GM12878 (cell line): Measurements from ENCODE around the gene FAM81A. TPM values are rescaled to one million over a fixed set of nuclear protein-coding genes. Genes with fewer than 3 reads are reported as not detected.
A peak's percentile ranks its signal among the peaks of the same experiment; 100 is the strongest.

Experiments
- BCL11A ChIP-seq: IDR thresholded peaks from 2 replicates; pipeline ENCODE4 v1.6.1; 2011; ENCODE audit warnings: low read depth, low read length
- BHLHE40 ChIP-seq, 2 experiments: fragments of 450-650 bp in 1 of 2; IDR thresholded peaks; 2 replicates each; pipeline ENCODE4 v1.6.1; 2011 to 2017; ENCODE audit warnings: low read depth in 2 of 2, borderline replicate concordance in 1 of 2, improper control_type of control experiment in 1 of 2, low read length in 1 of 2, mild to moderate bottlenecking in 1 of 2
- CEBPZ ChIP-seq: fragments of 150-350 bp; IDR thresholded peaks from 2 replicates; pipeline ENCODE4 v1.6.1; 2016; ENCODE audit warnings: low read depth, low read length
- CREM ChIP-seq: IDR thresholded peaks from 2 replicates; pipeline ENCODE4 v1.6.1; 2014; ENCODE audit warnings: antibody characterized with exemption, low read depth
- DPF2 ChIP-seq: fragments of 450-650 bp; IDR thresholded peaks from 2 replicates; pipeline ENCODE4 v1.6.1; 2017; ENCODE audit warnings: mild to moderate bottlenecking
- EZH2 ChIP-seq: IDR thresholded peaks from 2 replicates; pipeline ENCODE4 v1.6.1; 2012; ENCODE audit warnings: low read depth, mild to moderate bottlenecking, control low read depth, inconsistent platforms, low read length, borderline replicate concordance; ENCODE audit not compliant: control insufficient read depth
- FOS ChIP-seq: IDR thresholded peaks from 3 replicates; pipeline ENCODE4 v1.6.1; 2011; ENCODE audit warnings: borderline replicate concordance; ENCODE audit not compliant: insufficient read length; ENCODE audit errors: extremely low read depth
- FOXM1 ChIP-seq: IDR thresholded peaks from 2 replicates; pipeline ENCODE4 v1.6.1; 2012; ENCODE audit warnings: low read depth, mild to moderate bottlenecking, inconsistent platforms, low read length, moderate library complexity
- GATAD2B ChIP-seq: fragments of 450-650 bp; conservative IDR thresholded peaks from 2 replicates; pipeline ENCODE4 v1.6.1; 2017; ENCODE audit warnings: low read depth, mild to moderate bottlenecking, moderate library complexity
- IRF4 ChIP-seq: IDR thresholded peaks from 2 replicates; pipeline ENCODE4 v1.6.1; 2011; ENCODE audit warnings: low read depth, low read length
- KLF5 ChIP-seq: fragments of 450-650 bp; IDR thresholded peaks from 2 replicates; pipeline ENCODE4 v1.6.1; 2014; ENCODE audit warnings: mild to moderate bottlenecking; ENCODE audit not compliant: partially characterized antibody
- MTA3 ChIP-seq: IDR thresholded peaks from 2 replicates; pipeline ENCODE4 v1.6.1; 2012; ENCODE audit warnings: low read length, inconsistent platforms, borderline replicate concordance
- NFIC ChIP-seq: IDR thresholded peaks from 2 replicates; pipeline ENCODE4 v1.6.1; 2012; ENCODE audit warnings: low read depth, mild to moderate bottlenecking, inconsistent platforms, low read length, moderate library complexity
- PML ChIP-seq: IDR thresholded peaks from 2 replicates; pipeline ENCODE4 v1.6.1; 2012; ENCODE audit warnings: low read length, inconsistent platforms
- RAD51 ChIP-seq: fragments of 450-650 bp; IDR thresholded peaks from 2 replicates; pipeline ENCODE4 v1.6.1; 2016; ENCODE audit warnings: moderate library complexity, mild to moderate bottlenecking, inconsistent platforms
- RBBP5 ChIP-seq: fragments of 200-600 bp; sonication (generic); conservative IDR thresholded peaks from 2 replicates; pipeline ENCODE4 v1.6.1; 2016
- RUNX3 ChIP-seq: IDR thresholded peaks from 2 replicates; pipeline ENCODE4 v1.6.1; 2012; ENCODE audit warnings: low read length, inconsistent platforms
- SRF ChIP-seq, 2 experiments: IDR thresholded peaks; 2 replicates each; pipeline ENCODE4 v1.6.1; 2011; ENCODE audit warnings: low read depth in 2 of 2, low read length in 2 of 2, mild to moderate bottlenecking in 1 of 2, moderate library complexity in 1 of 2
- STAT1 ChIP-seq: fragments of 450-650 bp; conservative IDR thresholded peaks from 2 replicates; pipeline ENCODE4 v1.6.1; 2014; ENCODE audit warnings: antibody characterized with exemption, mild to moderate bottlenecking
- SUZ12 ChIP-seq: fragments of 200-600 bp; sonication (generic); IDR thresholded peaks from one replicate; pipeline ENCODE4 v1.6.1; 2018; ENCODE audit warnings: antibody characterized with exemption, mild to moderate bottlenecking; ENCODE audit not compliant: unreplicated experiment
- TAF1 ChIP-seq: IDR thresholded peaks from 2 replicates; pipeline ENCODE4 v1.6.1; 2011; ENCODE audit warnings: mild to moderate bottlenecking, low read depth, low read length, borderline replicate concordance
- WRNIP1 ChIP-seq: IDR thresholded peaks from 2 replicates; pipeline ENCODE4 v1.6.1; 2011; ENCODE audit warnings: low read depth, low read length, improper control_type of control experiment, borderline replicate concordance
- polyA plus RNA-seq, 11 experiments: library from polyadenylated mRNA; depleted of rRNA in 4 of 11; unstranded in 6 of 11; stranded (reverse) in 5 of 11; fragments of >200 nt; fragmentation: Nextera tagmentation in 4 of 11; fragmentation: Illumina TruSeq in 1 of 11; extraction: Ambion mirVana in 4 of 11; extraction: Trizol in 1 of 11; gene quantifications; 1 replicate in 1 of 11; 2 replicates in 10 of 11; pipeline versions ENCODE4 v1.2.1 to v1.2.3, GENCODE V29; 2011 to 2016; ENCODE audit warnings: inconsistent platforms in 2 of 11, missing spikeins in 2 of 11, low read depth in 1 of 11
- total RNA-seq, 4 experiments: library from RNA; depleted of rRNA in 3 of 4; stranded (reverse); fragments of >200 nt in 3 of 4; fragmentation: Illumina TruSeq in 1 of 4; extraction: Trizol in 1 of 4; gene quantifications; 2 replicates each; pipeline versions ENCODE4 v1.2.1 to v1.2.3, GENCODE V29; 2013 to 2021

The FAM81A gene
- total and polyA plus RNA-seq, 10 of the 15 experiments (the other 5 are each of a cell fraction or from before 2014, with no cell fraction given) = 0.18 to 34.5 (median 16.2) TPM

- TF ChIP-seq RUNX3 (peak; percentile 30), EZH2 (no peak), RAD51 (peak; percentile 70; the same call in 1 of the 2 replicates), NFIC (peak; percentile 40; the same call in 1 of the 2 replicates), IRF4 (0 out of 2 replicates have a peak, but pooled peaks have one; percentile 9), SUZ12 (no peak), WRNIP1 (no peak), BHLHE40 (IDR thresholded peaks at IDR 0.05; ENCODE audit: borderline replicate concordance in 1 of 2, low read depth in 2 of 2, low read length in 1 of 2) (peak; percentile 93 to 94), MTA3 (no peak), PML (no peak), GATAD2B (no peak), CEBPZ (no peak), DPF2 (0 out of 2 replicates have a peak, but pooled peaks have one; percentile 24), FOS (no peak), FOXM1 (no peak), KLF5 (no peak), TAF1 (peak; percentile 30; the same call in 1 of the 2 replicates), BCL11A (no peak), STAT1 (no peak), RBBP5 (no peak), SRF (IDR thresholded peaks at IDR 0.05; ENCODE audit: low read depth in 2 of 2, low read length in 2 of 2) (no peak), CREM (no peak)
Observed at GRCh38 chr15:59516655-59517461, 78.9 kb downstream of the FAM81A start (continued).
